Measurements from ENCODE around the gene STBD1.

Gene STBD1

DNA sequence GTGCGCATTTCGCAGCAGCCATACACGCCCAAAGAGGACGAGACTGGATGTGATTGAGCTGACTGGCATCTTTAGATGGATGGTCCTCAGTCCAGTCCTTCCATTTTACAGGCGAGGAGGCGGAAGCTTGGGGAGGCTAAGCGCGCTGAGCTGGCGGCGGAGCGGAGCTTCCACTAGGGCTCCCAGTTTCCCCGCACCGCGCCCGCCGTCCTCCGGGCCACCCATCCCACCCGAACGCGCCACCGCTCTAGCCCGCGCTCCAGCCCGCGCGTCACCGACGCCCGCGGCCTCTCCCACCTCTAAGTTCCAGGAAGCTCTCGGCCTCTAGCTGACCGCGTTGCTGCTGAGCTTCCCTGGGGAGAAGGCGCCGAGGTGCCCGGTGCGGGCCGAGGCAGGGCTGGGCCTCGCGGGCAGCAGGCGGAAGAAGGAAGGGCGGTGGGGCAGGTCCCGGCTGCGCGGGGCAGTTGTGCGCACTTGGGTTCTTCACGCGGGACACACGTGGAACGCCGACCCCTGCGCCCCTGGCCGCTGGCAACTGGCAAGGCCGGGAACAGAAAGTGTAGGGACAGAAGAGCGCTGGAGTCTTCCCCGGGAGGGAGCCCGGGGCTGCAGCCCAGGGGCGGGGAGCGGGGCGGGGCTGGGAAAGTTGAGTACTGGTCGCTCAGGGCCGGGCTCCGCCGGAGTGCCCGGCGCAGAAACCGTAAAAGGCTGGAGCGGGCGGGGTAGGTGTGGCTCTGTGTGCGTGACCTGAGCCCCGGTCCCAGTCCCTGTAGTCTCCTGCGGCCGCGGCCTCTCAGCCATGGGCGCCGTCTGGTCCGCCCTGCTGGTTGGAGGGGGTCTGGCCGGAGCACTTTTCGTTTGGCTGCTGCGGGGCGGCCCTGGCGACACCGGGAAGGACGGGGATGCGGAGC, at the start of gene STBD1:
Gene STBD1, plus strand, starts transcription at position 763 of the 911 bp plus-strand sequence. Its CDS starts 37 bp downstream, at position 800.
- H3K9me3 Mint-ChIP-seq, result no peaks in the 10 kb centered on the region
- TF ChIP-seq, protein P1, sequence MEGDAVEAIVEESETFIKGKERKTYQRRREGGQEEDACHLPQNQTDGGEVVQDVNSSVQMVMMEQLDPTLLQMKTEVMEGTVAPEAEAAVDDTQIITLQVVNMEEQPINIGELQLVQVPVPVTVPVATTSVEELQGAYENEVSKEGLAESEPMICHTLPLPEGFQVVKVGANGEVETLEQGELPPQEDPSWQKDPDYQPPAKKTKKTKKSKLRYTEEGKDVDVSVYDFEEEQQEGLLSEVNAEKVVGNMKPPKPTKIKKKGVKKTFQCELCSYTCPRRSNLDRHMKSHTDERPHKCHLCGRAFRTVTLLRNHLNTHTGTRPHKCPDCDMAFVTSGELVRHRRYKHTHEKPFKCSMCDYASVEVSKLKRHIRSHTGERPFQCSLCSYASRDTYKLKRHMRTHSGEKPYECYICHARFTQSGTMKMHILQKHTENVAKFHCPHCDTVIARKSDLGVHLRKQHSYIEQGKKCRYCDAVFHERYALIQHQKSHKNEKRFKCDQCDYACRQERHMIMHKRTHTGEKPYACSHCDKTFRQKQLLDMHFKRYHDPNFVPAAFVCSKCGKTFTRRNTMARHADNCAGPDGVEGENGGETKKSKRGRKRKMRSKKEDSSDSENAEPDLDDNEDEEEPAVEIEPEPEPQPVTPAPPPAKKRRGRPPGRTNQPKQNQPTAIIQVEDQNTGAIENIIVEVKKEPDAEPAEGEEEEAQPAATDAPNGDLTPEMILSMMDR (IDR thresholded peaks at IDR 0.05; ENCODE audit: unreplicated experiment in 3 of 3), result no peak

GRCh38 chr4:76256968-76257367, 49.6 kb upstream of the STBD1 start:
- no peaks in the 10 kb centered on the region for H3K36me3 Mint-ChIP-seq (ENCODE audit: low read depth)
- peaks cover 24% of the 10 kb centered on the region for H3K27me3 Mint-ChIP-seq (ENCODE audit: low read depth)
- H3K4me3 Mint-ChIP-seq, result no peak overlapping the region
- no peaks in the 10 kb centered on the region for H3K9me3 Mint-ChIP-seq
- no peaks in the 10 kb centered on the region for H3K4me1 Mint-ChIP-seq
- TF ChIP-seq, protein P1 (IDR thresholded peaks at IDR 0.05; ENCODE audit: unreplicated experiment in 3 of 3), result no peak
- H3K27ac Mint-ChIP-seq, result no peak overlapping the region

More for the DNA sequence above, at the start of gene STBD1:
- peak within 1 kb of the TSS; percentile 89 to 91 (median 89) for H3K4me3 Mint-ChIP-seq
- H3K27me3 Mint-ChIP-seq (ENCODE audit: low read depth), result peaks cover 12% of the 10 kb centered on the region
- H3K27ac Mint-ChIP-seq, result peak within 1 kb of the TSS in 2 of 3 experiments; percentile 36 to 48
- H3K4me1 Mint-ChIP-seq, result peaks cover 36% of the 10 kb centered on the region
- peaks cover 7% of the 10 kb centered on the region for H3K36me3 Mint-ChIP-seq (ENCODE audit: low read depth)

DNA sequence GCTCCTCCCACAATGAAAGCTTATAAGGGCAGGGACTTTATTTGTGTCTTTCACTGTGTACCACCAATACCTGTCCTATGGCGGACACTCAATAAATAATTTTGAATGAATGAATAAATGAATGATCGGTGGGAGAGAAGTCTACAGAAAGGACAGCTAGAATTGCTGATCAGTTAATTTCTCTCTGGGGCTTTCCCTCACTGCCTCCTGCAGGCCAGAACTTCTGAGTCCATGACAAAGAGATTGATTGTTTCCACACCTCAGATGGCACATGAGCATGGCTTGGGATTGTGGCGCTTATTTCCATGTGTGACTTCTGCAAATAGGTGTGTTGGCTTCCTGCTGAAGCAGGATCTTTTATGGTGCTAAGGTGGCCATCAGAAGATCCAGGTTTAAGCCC, 48.7 kb upstream of the STBD1 start:
- Mint-ChIP-seq H3K27me3 (ENCODE audit: low read depth) (peaks cover 16% of the 10 kb centered on the region), H3K27ac (no peak overlapping the region), H3K4me1 (no peaks in the 10 kb centered on the region), H3K4me3 (no peak overlapping the region), H3K36me3 (ENCODE audit: low read depth) (no peaks in the 10 kb centered on the region), H3K9me3 (no peaks in the 10 kb centered on the region)
- TF ChIP-seq, protein P1 (IDR thresholded peaks at IDR 0.05; ENCODE audit: unreplicated experiment in 3 of 3), result no peak

GRCh38 chr4:76260571-76260970, 46.0 kb upstream of the STBD1 start:
- Mint-ChIP-seq H3K27ac (no peak overlapping the region), H3K4me3 (no peak overlapping the region), H3K36me3 (ENCODE audit: low read depth) (no peaks in the 10 kb centered on the region), H3K4me1 (no peaks in the 10 kb centered on the region), H3K27me3 (ENCODE audit: low read depth) (peaks cover 6% of the 10 kb centered on the region), H3K9me3 (no peaks in the 10 kb centered on the region)
- TF ChIP-seq, protein P1 (IDR thresholded peaks at IDR 0.05; ENCODE audit: unreplicated experiment in 3 of 3), result no peak

DNA sequence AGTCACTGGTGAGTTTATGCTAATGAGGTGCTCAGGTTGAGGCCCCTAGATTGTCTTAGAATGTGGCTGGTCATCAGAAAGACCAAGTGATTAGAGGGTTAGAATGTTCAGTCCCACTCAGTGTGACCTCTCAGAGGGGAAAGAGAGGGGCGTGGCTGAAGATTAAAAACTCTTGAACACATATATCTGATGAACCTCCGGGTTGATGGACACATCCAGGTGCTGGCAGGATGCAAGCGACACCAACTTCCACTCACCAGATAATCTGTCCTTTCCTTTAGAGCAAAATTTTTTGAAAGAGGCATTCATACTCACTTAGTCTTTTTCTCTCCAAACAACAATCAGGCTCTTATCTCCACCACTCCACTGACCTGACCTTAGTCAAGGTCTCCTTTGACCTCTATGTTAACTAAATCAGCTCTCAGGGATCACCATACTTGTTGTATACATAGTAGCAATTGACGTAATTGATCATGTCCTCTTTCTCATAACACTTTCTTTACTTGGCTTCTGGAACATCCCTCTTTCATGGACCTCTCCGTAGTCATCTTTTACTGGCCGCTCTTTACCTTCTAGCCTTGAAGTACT, 40.8 kb upstream of the STBD1 start:
- H3K4me1 Mint-ChIP-seq, result no peaks in the 10 kb centered on the region
- TF ChIP-seq, protein P1 (IDR thresholded peaks at IDR 0.05; ENCODE audit: unreplicated experiment in 3 of 3), result no peak
- H3K27ac Mint-ChIP-seq, result no peak overlapping the region
- no peaks in the 10 kb centered on the region for H3K36me3 Mint-ChIP-seq (ENCODE audit: low read depth)
- H3K4me3 Mint-ChIP-seq, result no peak overlapping the region
- H3K27me3 Mint-ChIP-seq (ENCODE audit: low read depth), result no peaks in the 10 kb centered on the region
- H3K9me3 Mint-ChIP-seq, result no peaks in the 10 kb centered on the region

Data from nephron (organoid).